Ishikawa (cell line): ENCODE results near the gene LURAP1L.

Experiments used
- CEBPB ChIP-seq: IDR thresholded peaks from 2 replicates; pipeline ENCODE4 v1.6.1; 2012
- EP300 ChIP-seq: IDR thresholded peaks from 2 replicates; pipeline ENCODE4 v1.6.1; 2012; ENCODE audit warnings: borderline replicate concordance
- FOXM1 ChIP-seq: IDR thresholded peaks from 2 replicates; pipeline ENCODE4 v1.6.1; 2012; ENCODE audit warnings: low read depth, borderline replicate concordance
- NFIC ChIP-seq: IDR thresholded peaks from 2 replicates; pipeline ENCODE4 v1.6.1; 2012
- RAD21 ChIP-seq: IDR thresholded peaks from 2 replicates; pipeline ENCODE4 v1.6.1; 2012; ENCODE audit warnings: low read depth
- TAF1 ChIP-seq: IDR thresholded peaks from 2 replicates; pipeline ENCODE4 v1.6.1; 2012; ENCODE audit warnings: low read depth, mild to moderate bottlenecking
- TCF12 ChIP-seq: IDR thresholded peaks from 2 replicates; pipeline ENCODE4 v1.6.1; 2012; ENCODE audit warnings: low read depth
- TEAD4 ChIP-seq: IDR thresholded peaks from 2 replicates; pipeline ENCODE4 v1.6.1; 2012
- YY1 ChIP-seq: IDR thresholded peaks from 2 replicates; pipeline ENCODE4 v1.6.1; 2012; ENCODE audit warnings: low read depth
- TF ChIP-seq, protein P1 (sequence below): IDR thresholded peaks from 2 replicates; pipeline ENCODE4 v1.6.1; 2012; ENCODE audit warnings: low read depth, mild to moderate bottlenecking
- TF ChIP-seq, protein P2 (sequence below): IDR thresholded peaks from 2 replicates; pipeline ENCODE4 v1.6.1; 2012
- TF ChIP-seq, protein P3 (sequence below): IDR thresholded peaks from 2 replicates; pipeline ENCODE4 v1.6.1; 2012

DNA sequence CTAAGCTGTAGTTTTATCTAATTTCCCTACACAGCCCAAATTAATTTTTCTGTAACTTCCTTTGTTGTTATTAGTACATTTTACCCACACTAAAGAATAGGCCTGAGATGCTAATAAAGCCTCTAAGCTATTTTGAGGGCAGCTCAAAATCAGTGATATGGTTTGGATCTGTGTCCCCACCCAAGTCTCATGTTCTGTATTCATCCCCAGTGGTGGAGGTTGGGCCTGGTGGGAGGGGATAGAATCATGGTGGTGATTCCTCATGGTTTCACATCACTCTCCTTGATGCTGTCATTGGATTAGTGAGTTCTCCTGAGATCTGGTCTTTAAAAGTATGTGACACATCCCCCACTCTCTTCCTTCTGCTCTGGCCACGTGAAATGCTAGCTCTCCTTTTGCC, 27.3 kb downstream of the LURAP1L start:
- TF ChIP-seq, protein P1, sequence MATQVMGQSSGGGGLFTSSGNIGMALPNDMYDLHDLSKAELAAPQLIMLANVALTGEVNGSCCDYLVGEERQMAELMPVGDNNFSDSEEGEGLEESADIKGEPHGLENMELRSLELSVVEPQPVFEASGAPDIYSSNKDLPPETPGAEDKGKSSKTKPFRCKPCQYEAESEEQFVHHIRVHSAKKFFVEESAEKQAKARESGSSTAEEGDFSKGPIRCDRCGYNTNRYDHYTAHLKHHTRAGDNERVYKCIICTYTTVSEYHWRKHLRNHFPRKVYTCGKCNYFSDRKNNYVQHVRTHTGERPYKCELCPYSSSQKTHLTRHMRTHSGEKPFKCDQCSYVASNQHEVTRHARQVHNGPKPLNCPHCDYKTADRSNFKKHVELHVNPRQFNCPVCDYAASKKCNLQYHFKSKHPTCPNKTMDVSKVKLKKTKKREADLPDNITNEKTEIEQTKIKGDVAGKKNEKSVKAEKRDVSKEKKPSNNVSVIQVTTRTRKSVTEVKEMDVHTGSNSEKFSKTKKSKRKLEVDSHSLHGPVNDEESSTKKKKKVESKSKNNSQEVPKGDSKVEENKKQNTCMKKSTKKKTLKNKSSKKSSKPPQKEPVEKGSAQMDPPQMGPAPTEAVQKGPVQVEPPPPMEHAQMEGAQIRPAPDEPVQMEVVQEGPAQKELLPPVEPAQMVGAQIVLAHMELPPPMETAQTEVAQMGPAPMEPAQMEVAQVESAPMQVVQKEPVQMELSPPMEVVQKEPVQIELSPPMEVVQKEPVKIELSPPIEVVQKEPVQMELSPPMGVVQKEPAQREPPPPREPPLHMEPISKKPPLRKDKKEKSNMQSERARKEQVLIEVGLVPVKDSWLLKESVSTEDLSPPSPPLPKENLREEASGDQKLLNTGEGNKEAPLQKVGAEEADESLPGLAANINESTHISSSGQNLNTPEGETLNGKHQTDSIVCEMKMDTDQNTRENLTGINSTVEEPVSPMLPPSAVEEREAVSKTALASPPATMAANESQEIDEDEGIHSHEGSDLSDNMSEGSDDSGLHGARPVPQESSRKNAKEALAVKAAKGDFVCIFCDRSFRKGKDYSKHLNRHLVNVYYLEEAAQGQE = no peak
- TF ChIP-seq TEAD4 = no peak
- no peak for TF ChIP-seq EP300
- TF ChIP-seq, protein P2, sequence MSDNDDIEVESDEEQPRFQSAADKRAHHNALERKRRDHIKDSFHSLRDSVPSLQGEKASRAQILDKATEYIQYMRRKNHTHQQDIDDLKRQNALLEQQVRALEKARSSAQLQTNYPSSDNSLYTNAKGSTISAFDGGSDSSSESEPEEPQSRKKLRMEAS = no peak
- no peak for TF ChIP-seq CEBPB
- TF ChIP-seq RAD21 = no peak
- TF ChIP-seq, protein P3, sequence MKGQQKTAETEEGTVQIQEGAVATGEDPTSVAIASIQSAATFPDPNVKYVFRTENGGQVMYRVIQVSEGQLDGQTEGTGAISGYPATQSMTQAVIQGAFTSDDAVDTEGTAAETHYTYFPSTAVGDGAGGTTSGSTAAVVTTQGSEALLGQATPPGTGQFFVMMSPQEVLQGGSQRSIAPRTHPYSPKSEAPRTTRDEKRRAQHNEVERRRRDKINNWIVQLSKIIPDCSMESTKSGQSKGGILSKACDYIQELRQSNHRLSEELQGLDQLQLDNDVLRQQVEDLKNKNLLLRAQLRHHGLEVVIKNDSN = no peak
- no peak for TF ChIP-seq FOXM1
- TF ChIP-seq TCF12 = no peak
- no peak for TF ChIP-seq YY1
- no peak for TF ChIP-seq TAF1
- no peak for TF ChIP-seq NFIC
